Neural progenitor cell (in vitro differentiated cells): Measurements from ENCODE around the gene ERCC1. TPM values are rescaled to one million over a fixed set of nuclear protein-coding genes. Genes with fewer than 3 reads are reported as not detected.

Source experiments
- DNase-seq: peaks from one replicate; pipeline ENCODE4 v3.0.0-alpha.2; 2016; ENCODE audit warnings: low spot score
- H2AFZ ChIP-seq: fragments of 200-600 bp; sonication (generic); replicated peaks from 2 replicates; pipeline ENCODE4 v1.6.1; 2016; ENCODE audit warnings: antibody characterized with exemption
- H3F3A ChIP-seq: fragments of 200-600 bp; sonication (generic); 2 replicates; pipeline ENCODE4 v1.6.1; 2016; ENCODE audit warnings: antibody characterized with exemption, low read depth
- H3K27ac ChIP-seq: fragments of 200-600 bp; sonication (generic); 2 replicates; pipeline ENCODE4 v1.5.1; 2016; ENCODE audit warnings: mild to moderate bottlenecking
- H3K27me3 ChIP-seq: fragments of 200-600 bp; sonication (generic); 2 replicates; pipeline ENCODE4 v1.6.1; 2016; ENCODE audit warnings: mild to moderate bottlenecking, moderate library complexity
- H3K36me3 ChIP-seq: fragments of 200-600 bp; sonication (generic); 2 replicates; pipeline ENCODE4 v1.5.1; 2016
- H3K4me1 ChIP-seq: fragments of 200-600 bp; sonication (generic); 2 replicates; pipeline ENCODE4 v1.6.1; 2016; ENCODE audit warnings: mixed run types
- H3K4me2 ChIP-seq: fragments of 200-600 bp; sonication (generic); 2 replicates; pipeline ENCODE4 v1.6.1; 2016
- H3K4me3 ChIP-seq: fragments of 200-600 bp; sonication (generic); 2 replicates; pipeline ENCODE4 v1.5.1; 2016
- H3K79me2 ChIP-seq: fragments of 200-600 bp; sonication (generic); 2 replicates; pipeline ENCODE4 v1.6.1; 2016; ENCODE audit warnings: low read depth
- H3K9ac ChIP-seq: fragments of 200-600 bp; sonication (generic); 2 replicates; pipeline ENCODE4 v1.6.1; 2016
- H3K9me3 ChIP-seq: fragments of 200-600 bp; sonication (generic); 2 replicates; pipeline ENCODE4 v1.5.1; 2016; ENCODE audit warnings: low read depth
- H4K20me1 ChIP-seq: fragments of 200-600 bp; sonication (generic); 2 replicates; pipeline ENCODE4 v1.6.1; 2016; ENCODE audit warnings: low read depth
- H3K27ac Mint-ChIP-seq: 3 replicates; pipeline ENCODE4 v1.8.0; 2021; ENCODE audit warnings: mixed read lengths
- H3K27me3 Mint-ChIP-seq: 2 replicates; pipeline ENCODE4 v1.8.0; 2022; ENCODE audit warnings: low read depth, mild to moderate bottlenecking, inconsistent platforms, moderate library complexity, mixed read lengths; ENCODE audit not compliant: insufficient read depth
- H3K36me3 Mint-ChIP-seq: 3 replicates; pipeline ENCODE4 v1.8.0; 2021; ENCODE audit warnings: mixed read lengths
- H3K4me1 Mint-ChIP-seq: 3 replicates; pipeline ENCODE4 v1.8.0; 2021; ENCODE audit warnings: mixed read lengths
- H3K4me3 Mint-ChIP-seq: 3 replicates; pipeline ENCODE4 v1.8.0; 2021; ENCODE audit warnings: mild to moderate bottlenecking, moderate library complexity, mixed read lengths
- H3K9me3 Mint-ChIP-seq: 3 replicates; pipeline ENCODE4 v1.8.0; 2020; ENCODE audit warnings: mixed read lengths
- CTCF ChIP-seq: fragments of 200-600 bp; sonication (generic); IDR thresholded peaks from 2 replicates; pipeline ENCODE4 v1.5.1; 2017; ENCODE audit warnings: antibody characterized with exemption, mild to moderate bottlenecking
- EZH2 ChIP-seq: fragments of 200-600 bp; sonication (generic); IDR thresholded peaks from 2 replicates; pipeline ENCODE4 v1.6.1; 2017; ENCODE audit warnings: antibody characterized with exemption, mild to moderate bottlenecking, moderate library complexity
- EZH2phosphoT487 ChIP-seq: fragments of 200-600 bp; sonication (generic); IDR thresholded peaks from 2 replicates; pipeline ENCODE4 v1.6.1; 2017; ENCODE audit warnings: antibody characterized with exemption
- total RNA-seq: library from RNA; depleted of rRNA; stranded (reverse); fragments of >200 nt; gene quantifications from 2 replicates; pipeline ENCODE4 v1.2.3, GENCODE V29; 2015; ENCODE audit warnings: low replicate concordance

Gene ERCC1
- total RNA-seq, 1 donor from 2014 or later = 46.0 TPM

GRCh38 chr19:45419895-45420294, 3.8 kb downstream of the ERCC1 start:
- Histone ChIP-seq H3K27me3 (no peaks in the 10 kb centered on the region), H3K36me3 (no peaks in the 10 kb centered on the region), H3K4me1 (peaks cover 5% of the 10 kb centered on the region), H3K9me3 (no peaks in the 10 kb centered on the region), H3K27ac (no peak overlapping the region), H3K4me3 (no peak overlapping the region), H2AFZ (no peak overlapping the region), H3F3A (peaks cover 18% of the 10 kb centered on the region), H3K4me2 (no peak overlapping the region), H3K79me2 (peaks cover 15% of the 10 kb centered on the region), H3K9ac (no peak overlapping the region), H4K20me1 (peaks cover 13% of the 10 kb centered on the region)
- Mint-ChIP-seq H3K4me1 (peaks cover 25% of the 10 kb centered on the region), H3K27me3 (peaks cover 8% of the 10 kb centered on the region), H3K9me3 (no peaks in the 10 kb centered on the region), H3K36me3 (peaks cover 17% of the 10 kb centered on the region), H3K27ac (no peak overlapping the region), H3K4me3 (no peak overlapping the region)
- DNase-seq = no peak
- TF ChIP-seq EZH2phosphoT487 (no peak), CTCF (no peak), EZH2 (no peak)

GRCh38 chr19:45419396-45419795, 4.3 kb downstream of the ERCC1 start:
- H3K36me3 Mint-ChIP-seq = peaks cover 22% of the 10 kb centered on the region
- no peak for TF ChIP-seq EZH2phosphoT487
- TF ChIP-seq CTCF = no peak
- TF ChIP-seq EZH2 = no peak
- H3K9me3 Mint-ChIP-seq = no peaks in the 10 kb centered on the region

GRCh38 chr19:45418802-45419201, 4.9 kb downstream of the ERCC1 start:
- TF ChIP-seq EZH2phosphoT487 (no peak), EZH2 (no peak), CTCF (no peak)
- no peak for DNase-seq

More at GRCh38 chr19:45419396-45419795, 4.3 kb downstream of the ERCC1 start:
- Histone ChIP-seq H3K4me1 (peaks cover 1% of the 10 kb centered on the region), H3K36me3 (no peaks in the 10 kb centered on the region), H4K20me1 (peaks cover 13% of the 10 kb centered on the region), H3K4me2 (no peak overlapping the region), H3K27me3 (no peaks in the 10 kb centered on the region), H3F3A (peaks cover 13% of the 10 kb centered on the region), H3K79me2 (peaks cover 15% of the 10 kb centered on the region), H2AFZ (no peak overlapping the region), H3K27ac (no peak overlapping the region), H3K9me3 (no peaks in the 10 kb centered on the region), H3K9ac (no peak overlapping the region), H3K4me3 (no peak overlapping the region)
- Mint-ChIP-seq H3K4me3 (no peak overlapping the region), H3K4me1 (peaks cover 20% of the 10 kb centered on the region), H3K27me3 (peaks cover 8% of the 10 kb centered on the region), H3K27ac (no peak overlapping the region)
- no peak for DNase-seq

More at GRCh38 chr19:45418802-45419201, 4.9 kb downstream of the ERCC1 start:
- no peak overlapping the region for H3K4me3 Mint-ChIP-seq
- H3K4me1 ChIP-seq = no peaks in the 10 kb centered on the region
- peaks cover 23% of the 10 kb centered on the region for H3K36me3 Mint-ChIP-seq
- no peak overlapping the region for H3K9ac ChIP-seq
- H3K9me3 Mint-ChIP-seq = no peaks in the 10 kb centered on the region
- peaks cover 15% of the 10 kb centered on the region for H3K79me2 ChIP-seq
- peaks cover 13% of the 10 kb centered on the region for H4K20me1 ChIP-seq
- no peaks in the 10 kb centered on the region for H3K27me3 ChIP-seq
- H3K27me3 Mint-ChIP-seq = peaks cover 8% of the 10 kb centered on the region
- H3K9me3 ChIP-seq = no peaks in the 10 kb centered on the region
- H3K27ac Mint-ChIP-seq = no peak overlapping the region
- H3K27ac ChIP-seq = no peak overlapping the region
- no peak overlapping the region for H3K4me2 ChIP-seq
- H3K4me3 ChIP-seq = no peak overlapping the region
- peaks cover 15% of the 10 kb centered on the region for H3K4me1 Mint-ChIP-seq
- no peak overlapping the region for H2AFZ ChIP-seq
- H3F3A ChIP-seq = peaks cover 7% of the 10 kb centered on the region
- no peaks in the 10 kb centered on the region for H3K36me3 ChIP-seq
